Hypothalamus (tissue), 51 donors: Measurements from ENCODE around the gene HSD3B7.
"Not testable (repeated sequence)": the region's sequence is repeated elsewhere in the genome, so short reads cannot be mapped to it uniquely, and the experiment has no call there.

ENCODE experiments used
- DNase-seq, 51 donors: peaks; one replicate each; lab custom pipeline; 2025; lab: John Stamatoyannopoulos, UW

HSD3B7 gene

DNA sequence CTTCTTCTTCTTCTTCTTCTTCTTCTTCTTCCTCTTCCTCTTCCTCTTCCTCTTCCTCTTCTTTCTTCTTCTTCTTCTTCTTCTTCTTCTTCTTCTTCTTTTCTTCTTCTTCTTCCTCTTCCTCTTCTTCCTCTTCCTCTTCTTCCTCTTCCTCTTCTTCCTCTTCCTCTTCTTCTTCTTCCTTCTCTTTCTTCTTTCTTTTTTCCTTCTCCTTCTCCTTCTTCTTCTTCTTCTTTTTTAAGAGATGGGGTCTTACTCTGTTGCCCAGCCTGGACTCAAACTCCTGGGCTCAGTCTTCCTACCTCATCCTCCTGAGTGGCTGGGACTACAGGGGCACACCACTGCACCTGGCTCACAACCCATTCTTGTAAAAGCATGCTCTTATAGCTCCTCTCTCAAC is 28.3 kb downstream of the HSD3B7 start:
- not testable (repeated sequence) for DNase-seq

- no peak for DNase-seq
Measured at GRCh38 chr16:31016018-31016417, 31.0 kb downstream of the HSD3B7 start.

DNA sequence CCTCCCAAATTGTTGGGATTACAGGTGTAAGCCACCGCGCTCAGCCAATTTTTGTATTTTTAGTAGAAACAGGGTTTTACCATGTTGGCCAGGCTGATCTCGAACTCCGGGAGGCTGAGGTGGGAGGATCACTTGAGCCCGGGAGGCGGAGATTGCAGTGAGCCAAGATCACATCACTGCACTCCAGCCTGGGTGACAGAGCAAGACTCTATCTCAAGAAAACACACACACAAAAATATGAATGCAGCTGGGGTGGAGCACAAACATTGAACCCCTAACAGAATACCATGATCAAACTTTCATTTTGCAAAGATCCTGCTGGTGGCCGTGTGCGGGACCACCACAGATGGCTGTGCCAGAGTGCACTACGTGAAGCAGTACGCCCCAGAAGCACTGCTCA is 32.7 kb downstream of the HSD3B7 start:
- DNase-seq, result not testable (repeated sequence)

DNA sequence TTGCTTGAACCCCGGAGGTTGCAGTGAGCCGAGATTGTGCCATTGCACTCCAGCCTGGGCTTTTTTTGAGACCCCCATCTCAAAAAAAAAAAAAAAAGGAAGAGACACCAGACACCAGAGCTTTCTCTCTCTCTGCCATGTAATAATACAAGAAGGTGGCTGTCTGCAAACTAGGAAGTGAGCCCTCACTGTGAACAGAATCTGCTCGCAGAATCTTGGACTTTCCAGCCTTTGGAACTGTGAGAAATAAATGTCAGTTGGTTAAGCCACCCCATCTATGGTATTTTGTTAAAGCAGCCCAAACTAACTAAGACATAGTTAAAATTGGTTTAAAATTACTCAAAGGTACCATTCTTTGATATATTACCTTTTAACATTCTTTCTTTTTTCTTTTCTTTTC is 35.5 kb downstream of the HSD3B7 start:
- no peak for DNase-seq

DNA sequence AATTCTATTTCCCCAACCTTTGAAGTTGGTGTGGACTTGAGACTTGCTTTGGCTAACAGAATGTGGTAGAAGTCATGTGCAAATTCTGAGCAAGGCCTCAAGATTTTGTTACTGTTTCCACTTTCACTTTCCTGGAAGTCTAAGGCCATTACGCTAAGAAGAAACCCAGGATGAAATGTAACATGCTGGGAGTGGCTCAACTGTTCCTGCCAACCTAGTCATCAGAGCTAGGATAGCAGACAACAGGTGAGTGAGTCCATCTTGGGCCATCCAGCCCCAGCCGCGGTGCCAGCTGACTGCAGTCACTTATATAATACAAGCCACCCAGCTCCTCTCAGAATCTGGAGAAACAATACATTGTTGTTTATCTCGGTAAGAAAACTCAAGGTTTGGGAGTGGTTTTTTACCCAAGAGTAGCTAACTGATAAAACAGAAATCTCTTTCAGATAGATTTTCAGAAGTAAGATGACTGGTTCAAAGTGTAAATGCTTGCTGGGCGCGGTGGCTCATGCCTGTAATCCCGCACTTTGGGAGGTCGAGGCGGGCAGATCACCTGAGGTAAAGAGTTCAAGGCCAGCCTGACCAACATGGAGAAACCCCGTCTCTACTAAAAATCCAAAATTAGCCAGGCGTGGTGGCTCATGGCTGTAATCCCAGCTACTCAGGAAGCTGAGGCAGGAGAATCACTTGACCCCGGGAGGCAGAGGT is 37.7 kb downstream of the HSD3B7 start:
- no peak for DNase-seq

DNA sequence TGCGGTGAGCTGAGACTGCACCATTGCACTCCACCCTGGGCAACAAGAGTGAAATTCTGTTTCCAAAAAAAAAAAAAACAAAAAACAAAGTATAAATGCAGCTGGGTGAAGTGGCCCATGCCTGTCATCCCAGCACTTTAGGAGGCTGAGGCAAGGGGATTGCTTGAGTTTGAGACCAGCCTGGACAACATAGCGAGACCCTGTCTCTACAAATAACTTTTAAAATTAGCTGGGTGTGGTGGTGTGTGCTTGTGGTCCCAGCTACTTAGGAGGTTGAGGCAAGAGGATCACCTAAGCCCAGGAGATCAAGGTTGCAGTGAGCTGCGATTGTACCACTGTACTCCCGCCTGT is 38.2 kb downstream of the HSD3B7 start:
- no peak for DNase-seq

- DNase-seq, result no peak
Measured at GRCh38 chr16:31023627-31024226, 38.7 kb downstream of the HSD3B7 start.

DNA sequence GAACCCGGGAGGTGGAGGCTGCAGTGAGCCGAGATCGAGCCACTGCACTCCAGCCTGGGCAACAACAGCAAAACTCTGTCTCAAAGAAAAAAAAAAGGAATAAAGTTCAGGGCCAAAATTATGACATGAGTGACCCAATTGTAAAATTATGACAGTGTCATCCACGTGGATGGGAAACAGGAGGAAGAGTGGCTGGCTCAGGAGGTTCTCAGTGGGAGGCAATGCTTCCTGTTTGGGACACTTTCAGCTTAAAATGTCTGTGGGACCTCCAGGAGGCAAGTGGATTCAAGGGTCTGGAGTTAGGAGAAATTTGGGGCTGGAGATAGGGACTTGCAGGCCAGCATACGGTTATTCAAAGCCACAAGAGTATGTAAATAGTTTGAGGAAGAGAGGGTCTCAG is 40.3 kb downstream of the HSD3B7 start:
- DNase-seq, result no peak

- no peak for DNase-seq
Measured at GRCh38 chr16:31029272-31029671, 44.3 kb downstream of the HSD3B7 start.

GRCh38 chr16:31031276-31031675 is 46.3 kb downstream of the HSD3B7 start:
- DNase-seq, result no peak

GRCh38 chr16:31032736-31033708 is 48.0 kb downstream of the HSD3B7 start, which contains the start of gene STX4:
Gene STX4 (plus strand): TSS chr16:31033558. CDS start chr16:31033806, 248 bp downstream.
- peak; percentile 81 to 100 (median 97) for DNase-seq

GRCh38 chr16:31033709-31034492 is 48.9 kb downstream of the HSD3B7 start:
- DNase-seq, result peak; percentile 30 to 91 (median 81)

DNA sequence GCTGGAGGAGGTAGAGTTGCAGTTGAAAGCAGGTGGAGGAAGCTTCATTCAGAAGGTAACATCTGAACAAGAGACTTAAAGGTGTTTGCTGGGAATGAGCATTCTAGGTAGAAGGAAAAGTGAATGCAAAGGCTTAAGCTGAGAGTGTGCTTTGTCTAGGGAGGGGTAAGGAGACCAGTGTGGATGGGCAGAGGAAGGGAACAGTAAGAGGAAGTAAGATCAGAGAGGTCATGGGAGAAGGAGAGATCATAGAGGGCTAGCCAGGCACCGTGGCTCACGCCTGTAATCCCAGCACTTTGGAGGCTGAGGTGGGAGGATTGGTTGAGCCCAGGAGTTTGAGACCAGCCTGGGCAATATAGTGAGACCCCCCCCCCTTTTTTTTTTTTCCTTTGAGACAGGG is 51.7 kb downstream of the HSD3B7 start:
- no peak for DNase-seq
